GM13976 (cell line): ENCODE measurements around the gene FECH.

ENCODE experiments used
- DNase-seq: peaks from one replicate; pipeline ENCODE4 v3.0.0; 2012; ENCODE audit warnings: low spot score
- CTCF ChIP-seq: IDR thresholded peaks from 2 replicates; pipeline ENCODE4 v1.5.1; 2012; ENCODE audit warnings: borderline replicate concordance, mild to moderate bottlenecking; ENCODE audit not compliant: insufficient read depth; ENCODE audit errors: extremely low read depth, missing control alignments, control extremely low read depth
- in situ Hi-C: fragments of 300-500 bp; cut with MboI; formaldehyde crosslinking; loops from one replicate; pipeline ENCODE4 v1.12.0; 2022; ENCODE audit warnings: low sequenced_read_pairs, mixed read lengths, inconsistent platforms; ENCODE audit not compliant: unreplicated experiment

The FECH gene

GRCh38 chr18:57550510-57550909 lies 36.0 kb downstream of the FECH start:
- in situ Hi-C loops: no loop called here
- no peak for TF ChIP-seq CTCF
- no peak for DNase-seq

GRCh38 chr18:57547260-57547659 lies 39.2 kb downstream of the FECH start:
- in situ Hi-C loops: no loop called here
- no peak for DNase-seq
- TF ChIP-seq CTCF: no peak

- peak; percentile 47 for DNase-seq
- no peak for TF ChIP-seq CTCF
- in situ Hi-C loops: no loop called here
These were observed 41.4 kb downstream of the FECH start for GRCh38 chr18:57544936-57545660.

- no peak for DNase-seq
- in situ Hi-C loops: no loop called here
- no peak for TF ChIP-seq CTCF
These were observed 42.9 kb downstream of the FECH start for GRCh38 chr18:57543560-57543959.

GRCh38 chr18:57542812-57543427 lies 43.6 kb downstream of the FECH start:
- TF ChIP-seq CTCF: no peak
- in situ Hi-C loops: no loop called here
- no peak for DNase-seq

- no peak for TF ChIP-seq CTCF
- DNase-seq: no peak
- in situ Hi-C loops: no loop called here
These were observed 44.4 kb downstream of the FECH start for GRCh38 chr18:57542126-57542525.
